K562 (cell line): ENCODE data around the gene KASH5. TPM values are rescaled to one million over a fixed set of nuclear protein-coding genes. Genes with fewer than 3 reads are reported as not detected.

Experiments
- ASH1L ChIP-seq: fragments of 450-650 bp; IDR thresholded peaks from 2 replicates; pipeline ENCODE4 v1.6.1; 2018; ENCODE audit warnings: borderline replicate concordance, mild to moderate bottlenecking, low read depth; ENCODE audit not compliant: partially characterized antibody
- CHCHD3 ChIP-seq: fragments of 250-450 bp; sonication (Bioruptor Pico); IDR thresholded peaks from 2 replicates; pipeline ENCODE4 v2.1.2; 2022; ENCODE audit warnings: mild to moderate bottlenecking
- DACH1 ChIP-seq: fragments of 450-650 bp; IDR thresholded peaks from 2 replicates; pipeline ENCODE4 v1.6.1; 2018; ENCODE audit not compliant: partially characterized antibody
- DNMT1 ChIP-seq: fragments of 450-650 bp; IDR thresholded peaks from 2 replicates; pipeline ENCODE4 v1.6.1; 2016; ENCODE audit warnings: antibody characterized with exemption, mild to moderate bottlenecking
- FOXJ3 ChIP-seq: sonication (generic); formaldehyde crosslinking; IDR thresholded peaks from 2 replicates; pipeline ENCODE4 v1.4.0; 2020; ENCODE audit warnings: mild to moderate bottlenecking, missing genetic modification reagents
- JUNB ChIP-seq: fragments of 450-650 bp; formaldehyde crosslinking; conservative IDR thresholded peaks from 2 replicates; pipeline ENCODE4 v1.4.0; 2020; ENCODE audit warnings: mild to moderate bottlenecking
- KDM5B ChIP-seq: fragments of 200-600 bp; sonication (generic); IDR thresholded peaks from 2 replicates; pipeline ENCODE4 v1.6.1; 2012; ENCODE audit warnings: low read depth, mild to moderate bottlenecking, moderate library complexity, low read length, control low read depth, inconsistent platforms; ENCODE audit not compliant: insufficient replicate concordance
- MCM3 ChIP-seq: fragments of 450-650 bp; IDR thresholded peaks from 2 replicates; pipeline ENCODE4 v1.6.1; 2016
- NFE2L1 ChIP-seq: fragments of 450-650 bp; IDR thresholded peaks from 2 replicates; pipeline ENCODE4 v1.6.1; 2016; ENCODE audit warnings: missing genetic modification characterization, low read depth, mild to moderate bottlenecking, missing compliant biosample characterization, moderate library complexity, borderline replicate concordance
- NFYB ChIP-seq: IDR thresholded peaks from 2 replicates; pipeline ENCODE4 v1.6.1; 2011; ENCODE audit warnings: mild to moderate bottlenecking, moderate library complexity; ENCODE audit not compliant: insufficient read length; ENCODE audit errors: extremely low read depth
- NONO ChIP-seq, 2 experiments: fragments of 200-400 bp in 1 of 2; fragments of 450-650 bp in 1 of 2; formaldehyde crosslinking in 1 of 2; IDR thresholded peaks; 2 replicates each; pipeline ENCODE4 v1.6.1; 2017; ENCODE audit warnings: low read depth in 2 of 2, mild to moderate bottlenecking in 2 of 2, moderate library complexity in 2 of 2, low read length in 1 of 2
- PHTF2 ChIP-seq: fragments of 250-450 bp; sonication (Bioruptor Pico); IDR thresholded peaks from 2 replicates; pipeline ENCODE4 v1.5.0; 2021; ENCODE audit warnings: mild to moderate bottlenecking
- POU5F1 ChIP-seq: fragments of 150-350 bp; IDR thresholded peaks from 2 replicates; pipeline ENCODE4 v1.6.1; 2014; ENCODE audit warnings: borderline replicate concordance, low read length, low read depth, mild to moderate bottlenecking; ENCODE audit not compliant: partially characterized antibody
- PTTG1 ChIP-seq: fragments of 450-650 bp; IDR thresholded peaks from 2 replicates; pipeline ENCODE4 v1.6.1; 2016; ENCODE audit warnings: low read depth, mild to moderate bottlenecking, missing genetic modification characterization, missing compliant biosample characterization
- SMAD4 ChIP-seq: fragments of 250-450 bp; sonication (Bioruptor Pico); conservative IDR thresholded peaks from 2 replicates; pipeline ENCODE4 v1.8.0; 2021; ENCODE audit warnings: inconsistent platforms, mild to moderate bottlenecking, moderate library complexity
- SNIP1 ChIP-seq: fragments of 450-650 bp; IDR thresholded peaks from 2 replicates; pipeline ENCODE4 v1.7.1; 2017; ENCODE audit warnings: low read depth, mild to moderate bottlenecking
- U2AF2 ChIP-seq: fragments of 200-400 bp; formaldehyde crosslinking; optimal IDR thresholded peaks from 2 replicates; pipeline ENCODE3; 2017; ENCODE audit warnings: low read depth, mild to moderate bottlenecking, low read length
- ZC3H4 ChIP-seq: sonication (generic); formaldehyde crosslinking; IDR thresholded peaks from 2 replicates; pipeline ENCODE4 v1.9.0; 2021; ENCODE audit warnings: missing genetic modification reagents, borderline replicate concordance
- ZFP30 ChIP-seq: fragments of 250-450 bp; sonication (Bioruptor Pico); IDR thresholded peaks from 2 replicates; pipeline ENCODE4 v1.8.0; 2022; ENCODE audit warnings: moderate library complexity, mild to moderate bottlenecking, inconsistent platforms, borderline replicate concordance
- ZNF143 ChIP-seq: sonication (generic); formaldehyde crosslinking; IDR thresholded peaks from 2 replicates; pipeline ENCODE4 v1.9.0; 2022; ENCODE audit warnings: mild to moderate bottlenecking, missing genetic modification reagents
- ZNF23 ChIP-seq: fragments of 250-450 bp; sonication (Bioruptor Pico); IDR thresholded peaks from 2 replicates; pipeline ENCODE4 v1.4.0; 2020; ENCODE audit warnings: mild to moderate bottlenecking
- ZNF3 ChIP-seq: fragments of 250-450 bp; sonication (Bioruptor Pico); IDR thresholded peaks from 2 replicates; pipeline ENCODE4 v1.5.0; 2021; ENCODE audit warnings: mild to moderate bottlenecking, moderate library complexity
- ZNF324 ChIP-seq: fragments of 250-450 bp; sonication (Bioruptor Pico); IDR thresholded peaks from 2 replicates; pipeline ENCODE4 v1.4.0; 2020; ENCODE audit warnings: mild to moderate bottlenecking
- polyA plus RNA-seq, 8 experiments: library from polyadenylated mRNA; depleted of rRNA in 4 of 8; stranded (reverse) in 5 of 8; unstranded in 3 of 8; fragments of >200 nt; fragmentation: Nextera tagmentation in 2 of 8; fragmentation: Illumina TruSeq in 1 of 8; extraction: Ambion mirVana in 2 of 8; extraction: Trizol in 1 of 8; gene quantifications; 2 replicates each; pipeline versions ENCODE4 v1.2.1 to v1.2.3, GENCODE V29; 2011 to 2014; ENCODE audit warnings: inconsistent platforms in 1 of 8, missing spikeins in 1 of 8
- total RNA-seq, 7 experiments: library from RNA; depleted of rRNA in 6 of 7; stranded (reverse); fragments of >200 nt in 6 of 7; fragmentation: Illumina TruSeq in 2 of 7; extraction: Trizol in 2 of 7; gene quantifications; 2 replicates each; pipeline versions ENCODE4 v1.2.1 to v1.2.3, GENCODE V29; 2011 to 2021; ENCODE audit warnings: low replicate concordance in 1 of 7
- TF ChIP-seq, protein P1 (sequence below): fragments of 250-450 bp; sonication (Bioruptor Pico); IDR thresholded peaks from 2 replicates; pipeline ENCODE4 v1.4.0; 2020
- TF ChIP-seq, protein P2 (sequence below): fragments of 450-650 bp; formaldehyde crosslinking; IDR thresholded peaks from 2 replicates; pipeline ENCODE4 v1.4.0; 2022; ENCODE audit warnings: missing genetic modification characterization
- TF ChIP-seq, protein P3 (sequence below): fragments of 450-650 bp; IDR thresholded peaks from 2 replicates; pipeline ENCODE4 v1.6.1; 2016; ENCODE audit warnings: borderline replicate concordance

KASH5 gene
- total and polyA plus RNA-seq, 9 of the 15 experiments (the other 6 are each of a cell fraction or from before 2014, with no cell fraction given) = 0.07 to 0.84 (median 0.34) TPM; not detected in 1

DNA sequence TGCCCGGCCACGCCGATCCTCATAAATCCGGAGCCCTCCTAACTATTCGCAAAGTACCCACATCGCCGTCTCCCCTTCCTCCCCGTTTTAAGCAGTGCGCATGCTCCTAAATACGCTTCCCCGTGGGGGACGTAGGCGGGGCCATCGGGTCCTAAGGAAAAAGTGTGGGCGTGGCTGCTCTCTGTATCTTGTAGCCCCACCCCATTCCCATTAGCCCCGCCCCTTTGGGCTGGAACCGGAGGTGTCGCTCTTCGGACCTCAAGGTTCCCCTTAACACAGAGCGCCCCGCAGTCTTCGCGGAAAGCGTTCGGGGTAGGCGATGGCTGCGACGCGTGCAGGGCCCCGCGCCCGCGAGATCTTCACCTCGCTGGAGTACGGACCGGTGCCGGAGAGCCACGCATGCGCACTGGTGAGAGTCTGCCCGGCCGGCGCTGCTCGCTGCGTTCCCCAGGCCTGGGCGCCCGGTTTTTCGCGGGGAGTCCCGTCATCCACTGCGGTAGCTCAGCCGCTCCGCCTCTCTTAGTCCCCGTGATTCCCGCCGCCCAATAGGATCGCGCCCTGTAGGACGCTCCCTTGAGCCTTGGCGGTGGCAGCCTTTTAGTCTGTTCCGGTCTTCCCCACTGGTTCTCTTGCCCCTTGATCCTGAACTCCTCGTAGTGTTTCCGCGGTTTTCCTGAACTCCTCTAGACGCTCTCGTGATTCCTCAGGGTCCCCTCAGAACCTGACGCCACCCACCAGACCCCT lies 65.1 kb downstream of the KASH5 start, which contains the start of gene ALDH16A1 (continued):
- TF ChIP-seq NFE2L1 (no peak), JUNB (CRISPR knock-in tag) (no peak), PTTG1 (tag) (no peak), DNMT1 (no peak), PHTF2 (CRISPR knock-in tag) (no peak), POU5F1 (no peak), ZNF143 (CRISPR knock-in tag) (peak; percentile 83), ZNF23 (no peak), DACH1 (no peak), NFYB (peak; percentile 71), ZC3H4 (CRISPR knock-in tag) (no peak), ZNF324 (CRISPR knock-in tag) (no peak), SMAD4 (no peak), ZNF3 (no peak), SNIP1 (no peak), ASH1L (no peak), ZFP30 (CRISPR knock-in tag) (no peak), CHCHD3 (CRISPR knock-in tag) (no peak), NONO (IDR thresholded peaks at IDR 0.05; ENCODE audit: low read depth in 2 of 2, low read length in 1 of 2) (0 out of 4 replicates have a peak, but pooled peaks of 1 of the 2 experiments have one; percentile 43), FOXJ3 (CRISPR knock-in tag) (no peak), U2AF2 (no peak), MCM3 (no peak), KDM5B (peak; percentile 66)
- TF ChIP-seq, protein P1, sequence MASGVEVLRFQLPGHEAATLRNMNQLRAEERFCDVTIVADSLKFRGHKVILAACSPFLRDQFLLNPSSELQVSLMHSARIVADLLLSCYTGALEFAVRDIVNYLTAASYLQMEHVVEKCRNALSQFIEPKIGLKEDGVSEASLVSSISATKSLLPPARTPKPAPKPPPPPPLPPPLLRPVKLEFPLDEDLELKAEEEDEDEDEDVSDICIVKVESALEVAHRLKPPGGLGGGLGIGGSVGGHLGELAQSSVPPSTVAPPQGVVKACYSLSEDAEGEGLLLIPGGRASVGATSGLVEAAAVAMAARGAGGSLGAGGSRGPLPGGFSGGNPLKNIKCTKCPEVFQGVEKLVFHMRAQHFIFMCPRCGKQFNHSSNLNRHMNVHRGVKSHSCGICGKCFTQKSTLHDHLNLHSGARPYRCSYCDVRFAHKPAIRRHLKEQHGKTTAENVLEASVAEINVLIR (CRISPR knock-in tag) = no peak
- TF ChIP-seq, protein P2, sequence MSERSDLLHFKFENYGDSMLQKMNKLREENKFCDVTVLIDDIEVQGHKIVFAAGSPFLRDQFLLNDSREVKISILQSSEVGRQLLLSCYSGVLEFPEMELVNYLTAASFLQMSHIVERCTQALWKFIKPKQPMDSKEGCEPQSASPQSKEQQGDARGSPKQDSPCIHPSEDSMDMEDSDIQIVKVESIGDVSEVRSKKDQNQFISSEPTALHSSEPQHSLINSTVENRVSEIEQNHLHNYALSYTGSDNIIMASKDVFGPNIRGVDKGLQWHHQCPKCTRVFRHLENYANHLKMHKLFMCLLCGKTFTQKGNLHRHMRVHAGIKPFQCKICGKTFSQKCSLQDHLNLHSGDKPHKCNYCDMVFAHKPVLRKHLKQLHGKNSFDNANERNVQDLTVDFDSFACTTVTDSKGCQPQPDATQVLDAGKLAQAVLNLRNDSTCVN (CRISPR knock-in tag) = no peak
- TF ChIP-seq, protein P3, sequence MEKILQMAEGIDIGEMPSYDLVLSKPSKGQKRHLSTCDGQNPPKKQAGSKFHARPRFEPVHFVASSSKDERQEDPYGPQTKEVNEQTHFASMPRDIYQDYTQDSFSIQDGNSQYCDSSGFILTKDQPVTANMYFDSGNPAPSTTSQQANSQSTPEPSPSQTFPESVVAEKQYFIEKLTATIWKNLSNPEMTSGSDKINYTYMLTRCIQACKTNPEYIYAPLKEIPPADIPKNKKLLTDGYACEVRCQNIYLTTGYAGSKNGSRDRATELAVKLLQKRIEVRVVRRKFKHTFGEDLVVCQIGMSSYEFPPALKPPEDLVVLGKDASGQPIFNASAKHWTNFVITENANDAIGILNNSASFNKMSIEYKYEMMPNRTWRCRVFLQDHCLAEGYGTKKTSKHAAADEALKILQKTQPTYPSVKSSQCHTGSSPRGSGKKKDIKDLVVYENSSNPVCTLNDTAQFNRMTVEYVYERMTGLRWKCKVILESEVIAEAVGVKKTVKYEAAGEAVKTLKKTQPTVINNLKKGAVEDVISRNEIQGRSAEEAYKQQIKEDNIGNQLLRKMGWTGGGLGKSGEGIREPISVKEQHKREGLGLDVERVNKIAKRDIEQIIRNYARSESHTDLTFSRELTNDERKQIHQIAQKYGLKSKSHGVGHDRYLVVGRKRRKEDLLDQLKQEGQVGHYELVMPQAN = no peak; the same call in 1 of the 2 replicates
